Keratinocyte (primary cell): ENCODE results near the gene SMIM28.

Source experiments
- EZH2 ChIP-seq: IDR thresholded peaks from one replicate; pipeline ENCODE4 v1.6.1; 2012; ENCODE audit warnings: inconsistent platforms, mild to moderate bottlenecking, low read length, moderate library complexity
- TF ChIP-seq, protein P1 (sequence below), 3 experiments: IDR thresholded peaks in 1 of 3; conservative IDR thresholded peaks in 1 of 3; optimal IDR thresholded peaks in 1 of 3; 2 replicates in 2 of 3; 3 replicates in 1 of 3; pipeline versions ENCODE3 to v1.5.1; 2011; ENCODE audit warnings: low read length in 3 of 3, mild to moderate bottlenecking in 3 of 3, moderate library complexity in 2 of 3, control low read depth in 1 of 3, inconsistent platforms in 1 of 3; ENCODE audit not compliant: insufficient read depth in 2 of 3; ENCODE audit errors: extremely low read depth in 1 of 3

DNA sequence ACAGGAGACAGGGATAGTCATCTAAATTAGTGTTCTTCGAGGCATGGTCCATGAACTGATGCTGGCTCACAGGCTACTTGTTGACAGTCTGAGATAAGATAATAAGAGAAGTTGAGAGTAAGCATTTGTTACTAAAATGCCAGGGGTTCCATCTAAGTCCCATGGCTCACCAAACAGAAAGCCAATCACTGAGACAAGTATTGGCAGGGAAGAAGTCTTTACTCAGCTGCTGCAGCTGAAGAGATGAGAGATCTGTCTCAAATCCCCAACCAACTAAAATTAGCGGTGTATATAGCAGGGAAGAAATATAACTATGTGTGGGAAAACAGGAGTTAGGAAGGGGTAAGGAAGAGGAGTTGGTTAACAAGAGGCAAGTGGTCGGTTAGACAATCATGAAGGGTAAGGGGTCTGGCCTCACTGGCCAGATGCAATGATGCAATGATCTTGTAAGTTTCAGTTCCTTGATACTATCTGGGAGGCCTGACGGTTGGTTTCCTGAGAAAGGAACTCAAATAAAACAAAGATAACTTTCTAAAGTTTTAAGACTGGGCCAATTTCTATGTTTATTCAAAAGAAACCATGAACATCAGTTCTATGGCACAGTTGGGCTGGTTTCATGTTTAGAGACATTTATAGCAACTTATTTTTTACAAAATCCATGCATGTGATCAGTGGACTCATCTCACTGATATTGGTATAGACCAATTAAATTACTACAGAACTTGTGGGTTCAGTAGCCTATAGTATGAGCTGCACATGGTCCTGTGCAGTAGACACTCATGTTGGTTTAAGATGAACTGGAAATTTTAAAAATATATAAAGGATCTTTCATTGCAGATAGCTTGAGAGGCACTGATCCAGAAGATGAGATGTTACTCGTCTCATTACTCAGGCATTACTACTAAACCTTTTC lies 16.4 kb downstream of the SMIM28 start:
- TF ChIP-seq, protein P1, sequence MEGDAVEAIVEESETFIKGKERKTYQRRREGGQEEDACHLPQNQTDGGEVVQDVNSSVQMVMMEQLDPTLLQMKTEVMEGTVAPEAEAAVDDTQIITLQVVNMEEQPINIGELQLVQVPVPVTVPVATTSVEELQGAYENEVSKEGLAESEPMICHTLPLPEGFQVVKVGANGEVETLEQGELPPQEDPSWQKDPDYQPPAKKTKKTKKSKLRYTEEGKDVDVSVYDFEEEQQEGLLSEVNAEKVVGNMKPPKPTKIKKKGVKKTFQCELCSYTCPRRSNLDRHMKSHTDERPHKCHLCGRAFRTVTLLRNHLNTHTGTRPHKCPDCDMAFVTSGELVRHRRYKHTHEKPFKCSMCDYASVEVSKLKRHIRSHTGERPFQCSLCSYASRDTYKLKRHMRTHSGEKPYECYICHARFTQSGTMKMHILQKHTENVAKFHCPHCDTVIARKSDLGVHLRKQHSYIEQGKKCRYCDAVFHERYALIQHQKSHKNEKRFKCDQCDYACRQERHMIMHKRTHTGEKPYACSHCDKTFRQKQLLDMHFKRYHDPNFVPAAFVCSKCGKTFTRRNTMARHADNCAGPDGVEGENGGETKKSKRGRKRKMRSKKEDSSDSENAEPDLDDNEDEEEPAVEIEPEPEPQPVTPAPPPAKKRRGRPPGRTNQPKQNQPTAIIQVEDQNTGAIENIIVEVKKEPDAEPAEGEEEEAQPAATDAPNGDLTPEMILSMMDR (optimal IDR thresholded peaks at IDR 0.05 in 1 of 3, IDR thresholded peaks at IDR 0.05 in 1 of 3, conservative IDR thresholded peaks at IDR 0.05 in 1 of 3; ENCODE audit: extremely low read depth in 1 of 3, insufficient read depth in 2 of 3, low read length in 3 of 3) = no peak
- TF ChIP-seq EZH2 = no peak
